HEK293 (cell line): Measurements from ENCODE around the gene P2RY13.

Source experiments
- KLF16 ChIP-seq: fragments of 450-650 bp; formaldehyde crosslinking; IDR thresholded peaks from 2 replicates; pipeline ENCODE4 v1.5.1; 2017; ENCODE audit warnings: missing biosample characterization, missing genetic modification characterization
- YY1 ChIP-seq: fragments of 450-650 bp; formaldehyde crosslinking; IDR thresholded peaks from 2 replicates; pipeline ENCODE4 v1.5.1; 2018; ENCODE audit warnings: missing biosample characterization, missing genetic modification characterization
- ZBTB20 ChIP-seq: fragments of 450-650 bp; formaldehyde crosslinking; IDR thresholded peaks from 2 replicates; pipeline ENCODE4 v1.5.1; 2016; ENCODE audit warnings: missing biosample characterization, missing genetic modification characterization
- ZBTB21 ChIP-seq: fragments of 450-650 bp; formaldehyde crosslinking; IDR thresholded peaks from 2 replicates; pipeline ENCODE4 v1.5.1; 2017; ENCODE audit warnings: missing biosample characterization, missing genetic modification characterization
- ZNF514 ChIP-seq: fragments of 450-650 bp; formaldehyde crosslinking; IDR thresholded peaks from 2 replicates; pipeline ENCODE4 v1.5.1; 2016; ENCODE audit warnings: missing biosample characterization, missing genetic modification characterization
- ZNF677 ChIP-seq: fragments of 450-650 bp; IDR thresholded peaks from 2 replicates; pipeline ENCODE4 v1.5.0; 2018; ENCODE audit warnings: missing biosample characterization, mild to moderate bottlenecking, missing genetic modification characterization, moderate library complexity
- ZNF843 ChIP-seq: fragments of 450-650 bp; formaldehyde crosslinking; IDR thresholded peaks from 2 replicates; pipeline ENCODE4 v1.5.1; 2016; ENCODE audit warnings: missing biosample characterization, missing genetic modification characterization
- TF ChIP-seq, protein P1 (sequence below): fragments of 450-650 bp; formaldehyde crosslinking; IDR thresholded peaks from 2 replicates; pipeline ENCODE4 v1.5.1; 2016; ENCODE audit warnings: missing biosample characterization, missing genetic modification characterization
- TF ChIP-seq, protein P2 (sequence below): sonication (generic); formaldehyde crosslinking; IDR thresholded peaks from 2 replicates; pipeline ENCODE4 v1.8.1; 2022; ENCODE audit warnings: mild to moderate bottlenecking, moderate library complexity, missing genetic modification reagents

DNA sequence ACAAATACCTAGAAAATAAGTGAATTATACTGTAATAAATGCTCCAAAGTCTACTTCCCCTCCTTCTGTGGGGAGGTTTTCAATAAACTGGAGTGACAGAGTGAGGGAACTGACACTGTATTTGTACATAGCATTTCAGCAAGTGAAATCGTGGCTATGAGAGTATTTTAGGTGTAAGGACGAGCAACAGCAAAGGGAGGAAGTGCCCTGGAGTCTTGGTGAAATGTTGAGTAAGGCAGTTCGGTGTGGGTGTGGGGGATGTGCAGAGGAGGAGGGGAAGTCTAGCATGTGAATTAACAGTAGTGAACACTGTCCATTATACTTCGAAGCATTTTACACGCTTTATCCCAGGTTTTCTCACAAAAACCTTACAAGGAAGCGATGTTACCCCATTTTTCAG is 18.1 kb upstream of the P2RY13 start:
- TF ChIP-seq, protein P1, sequence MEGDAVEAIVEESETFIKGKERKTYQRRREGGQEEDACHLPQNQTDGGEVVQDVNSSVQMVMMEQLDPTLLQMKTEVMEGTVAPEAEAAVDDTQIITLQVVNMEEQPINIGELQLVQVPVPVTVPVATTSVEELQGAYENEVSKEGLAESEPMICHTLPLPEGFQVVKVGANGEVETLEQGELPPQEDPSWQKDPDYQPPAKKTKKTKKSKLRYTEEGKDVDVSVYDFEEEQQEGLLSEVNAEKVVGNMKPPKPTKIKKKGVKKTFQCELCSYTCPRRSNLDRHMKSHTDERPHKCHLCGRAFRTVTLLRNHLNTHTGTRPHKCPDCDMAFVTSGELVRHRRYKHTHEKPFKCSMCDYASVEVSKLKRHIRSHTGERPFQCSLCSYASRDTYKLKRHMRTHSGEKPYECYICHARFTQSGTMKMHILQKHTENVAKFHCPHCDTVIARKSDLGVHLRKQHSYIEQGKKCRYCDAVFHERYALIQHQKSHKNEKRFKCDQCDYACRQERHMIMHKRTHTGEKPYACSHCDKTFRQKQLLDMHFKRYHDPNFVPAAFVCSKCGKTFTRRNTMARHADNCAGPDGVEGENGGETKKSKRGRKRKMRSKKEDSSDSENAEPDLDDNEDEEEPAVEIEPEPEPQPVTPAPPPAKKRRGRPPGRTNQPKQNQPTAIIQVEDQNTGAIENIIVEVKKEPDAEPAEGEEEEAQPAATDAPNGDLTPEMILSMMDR (tag by site-specific recombination): no peak
- TF ChIP-seq, protein P2, sequence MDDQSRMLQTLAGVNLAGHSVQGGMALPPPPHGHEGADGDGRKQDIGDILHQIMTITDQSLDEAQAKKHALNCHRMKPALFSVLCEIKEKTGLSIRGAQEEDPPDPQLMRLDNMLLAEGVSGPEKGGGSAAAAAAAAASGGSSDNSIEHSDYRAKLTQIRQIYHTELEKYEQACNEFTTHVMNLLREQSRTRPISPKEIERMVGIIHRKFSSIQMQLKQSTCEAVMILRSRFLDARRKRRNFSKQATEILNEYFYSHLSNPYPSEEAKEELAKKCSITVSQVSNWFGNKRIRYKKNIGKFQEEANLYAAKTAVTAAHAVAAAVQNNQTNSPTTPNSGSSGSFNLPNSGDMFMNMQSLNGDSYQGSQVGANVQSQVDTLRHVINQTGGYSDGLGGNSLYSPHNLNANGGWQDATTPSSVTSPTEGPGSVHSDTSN (CRISPR knock-in tag): no peak
- TF ChIP-seq KLF16 (tag by site-specific recombination) (no peak), ZNF514 (tag by site-specific recombination) (no peak), ZBTB21 (no peak), ZNF677 (no peak), ZBTB20 (tag by site-specific recombination) (no peak), YY1 (tag by site-specific recombination) (no peak), ZNF843 (tag by site-specific recombination) (no peak)
